Colonic mucosa (tissue), 4 donors: ENCODE data around the gene COL7A1. TPM values are rescaled to one million over a fixed set of nuclear protein-coding genes. Genes with fewer than 3 reads are reported as not detected.
A peak's percentile ranks its signal among the peaks of the same experiment; 100 is the strongest.

Experiments
- DNase-seq: peaks from one replicate; pipeline ENCODE4 v3.0.0-alpha.2; 2020
- H3K27ac ChIP-seq: fragments of 200-600 bp; one replicate; pipeline ENCODE4 v1.8.0; 2021
- H3K27me3 ChIP-seq: fragments of 200-600 bp; one replicate; pipeline ENCODE4 v1.8.0; 2021
- H3K36me3 ChIP-seq: fragments of 200-600 bp; one replicate; pipeline ENCODE4 v1.8.0; 2021
- H3K4me1 ChIP-seq: fragments of 200-600 bp; one replicate; pipeline ENCODE4 v1.8.0; 2021; ENCODE audit warnings: mild to moderate bottlenecking
- H3K4me3 ChIP-seq: fragments of 200-600 bp; one replicate; pipeline ENCODE4 v1.8.0; 2021
- H3K9ac ChIP-seq, 2 donors: one replicate each; pipeline ENCODE4 v1.7.0; 2013; ENCODE audit warnings: control low read depth in 2 of 2, low read depth in 2 of 2, low read length in 2 of 2
- H3K9me3 ChIP-seq: fragments of 200-600 bp; one replicate; pipeline ENCODE4 v1.8.0; 2021
- CTCF ChIP-seq: fragments of 200-600 bp; IDR thresholded peaks from one replicate; pipeline ENCODE4 v1.8.0; 2022; ENCODE audit warnings: antibody characterized with exemption, mild to moderate bottlenecking
- intact Hi-C: fragments of 100-400 bp; cut with DNase I; formaldehyde crosslinking; loops from one replicate; pipeline ENCODE4 v1.14.1; 2022
- total RNA-seq, 2 donors: library from RNA; stranded (reverse); fragmentation: NEBNext Ultra II Directional in 1 of 2; extraction: Animal tissue kit (Norgen Biotek cat#: 25700) in 1 of 2; gene quantifications; one replicate each; pipeline ENCODE4 v1.2.1, GENCODE V29; 2021
- donor health status: healthy.
- donor health status: DM: no; HTN: no; CAD: no.
- donor health status: DM: no; HTN: no; CAD: no.

Gene COL7A1
- total RNA-seq, 2 donors from 2014 or later: 3.8 to 5.1 TPM

- intact Hi-C loops: no loop called here
- no peaks in the 10 kb centered on the region for H3K9me3 ChIP-seq
- no peak overlapping the region for H3K27ac ChIP-seq
- H3K9ac ChIP-seq: no peak overlapping the region
- H3K27me3 ChIP-seq: no peaks in the 10 kb centered on the region
- H3K4me1 ChIP-seq: no peaks in the 10 kb centered on the region
- no peak for DNase-seq
- no peaks in the 10 kb centered on the region for H3K36me3 ChIP-seq
- no peak overlapping the region for H3K4me3 ChIP-seq
- TF ChIP-seq CTCF: no peak
Observed at GRCh38 chr3:48565591-48566400, 29.3 kb downstream of the COL7A1 start.

DNA sequence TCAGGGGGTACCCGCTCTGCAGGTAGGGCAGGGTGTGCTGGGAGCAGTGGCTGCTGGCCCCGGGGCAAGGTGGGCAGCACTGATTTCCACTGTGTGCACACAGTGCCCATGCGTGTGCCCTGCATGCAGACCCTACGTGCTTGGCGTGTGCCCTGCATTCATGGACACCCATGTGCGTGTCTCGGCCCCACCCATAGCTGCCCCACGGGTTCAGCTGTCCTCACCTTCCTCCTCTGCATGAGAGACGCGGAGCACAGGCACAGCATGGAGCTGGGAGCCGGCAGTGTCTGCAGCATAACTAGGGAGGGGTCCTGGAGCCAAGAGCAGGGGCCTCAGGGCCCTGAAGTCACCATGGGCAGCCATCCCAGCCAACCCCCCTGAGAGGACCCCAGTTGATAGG lies 29.9 kb downstream of the COL7A1 start:
- Histone ChIP-seq H3K9ac (no peak overlapping the region), H3K9me3 (no peaks in the 10 kb centered on the region), H3K27me3 (no peaks in the 10 kb centered on the region), H3K27ac (no peak overlapping the region), H3K36me3 (no peaks in the 10 kb centered on the region), H3K4me3 (no peak overlapping the region), H3K4me1 (no peaks in the 10 kb centered on the region)
- no peak for TF ChIP-seq CTCF
- no peak for DNase-seq
- intact Hi-C loops: no loop called here

- TF ChIP-seq CTCF: no peak
- Histone ChIP-seq H3K4me1 (no peaks in the 10 kb centered on the region), H3K27me3 (no peaks in the 10 kb centered on the region), H3K9me3 (no peaks in the 10 kb centered on the region), H3K4me3 (no peak overlapping the region), H3K27ac (no peak overlapping the region), H3K36me3 (no peaks in the 10 kb centered on the region), H3K9ac (no peak overlapping the region)
- intact Hi-C loops: no loop called here
- DNase-seq: no peak
Observed at GRCh38 chr3:48564667-48565066, 30.5 kb downstream of the COL7A1 start.

DNA sequence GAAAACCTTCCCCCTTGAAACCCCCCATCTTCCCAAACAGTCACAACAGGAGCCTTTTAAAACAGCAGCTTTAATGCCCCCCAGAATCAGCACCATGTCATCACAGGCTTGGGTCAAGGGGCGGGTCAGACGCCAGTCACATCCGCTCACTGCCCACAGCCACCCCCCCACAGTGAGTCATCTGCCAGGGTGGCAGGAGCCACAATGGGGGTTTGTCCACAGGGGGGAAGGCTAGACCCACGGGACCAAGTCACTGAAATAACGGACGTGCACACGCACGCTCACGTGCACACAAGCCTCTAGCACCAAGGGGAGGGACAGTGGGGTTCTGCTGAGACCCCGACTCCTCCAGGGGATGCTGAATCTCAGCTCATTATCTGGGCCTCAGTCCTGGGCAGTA lies 31.1 kb downstream of the COL7A1 start:
- intact Hi-C loops: no loop called here
- no peaks in the 10 kb centered on the region for H3K4me1 ChIP-seq
- no peaks in the 10 kb centered on the region for H3K9me3 ChIP-seq
- no peak for TF ChIP-seq CTCF
- H3K27ac ChIP-seq: no peak overlapping the region
- H3K4me3 ChIP-seq: no peak overlapping the region
- no peak overlapping the region for H3K9ac ChIP-seq
- no peaks in the 10 kb centered on the region for H3K36me3 ChIP-seq
- peak; percentile 32 for DNase-seq
- H3K27me3 ChIP-seq: no peaks in the 10 kb centered on the region

- no peak for TF ChIP-seq CTCF
- no peaks in the 10 kb centered on the region for H3K27me3 ChIP-seq
- no peak within 1 kb of the TSS for H3K27ac ChIP-seq
- no peaks in the 10 kb centered on the region for H3K9me3 ChIP-seq
- no peaks in the 10 kb centered on the region for H3K36me3 ChIP-seq
- no peak within 1 kb of the TSS for H3K9ac ChIP-seq
- H3K4me1 ChIP-seq: peaks cover 4% of the 10 kb centered on the region
- H3K4me3 ChIP-seq: no peak within 1 kb of the TSS
- intact Hi-C loops: no loop called here
- no peak for DNase-seq
Observed at GRCh38 chr3:48563382-48563918, 31.7 kb downstream of the COL7A1 start, which contains the start of gene UCN2. Gene UCN2 (minus strand): TSS chr3:48563781. CDS start chr3:48563124, 657 bp downstream.
